GM18867 (cell line): ENCODE measurements around the gene SCYGR4.

Experiments
- ATAC-seq: cut with Tn5 transposase; IDR thresholded peaks from one replicate; pipeline ENCODE4 v1.9.1; 2021; ENCODE audit warnings: mild to moderate bottlenecking, moderate library complexity; ENCODE audit not compliant: unreplicated experiment

The SCYGR4 gene

GRCh38 chr2:227613272-227613660, 4.0 kb upstream of the SCYGR4 start:
- no peak for ATAC-seq

GRCh38 chr2:227614246-227614645, 3.1 kb upstream of the SCYGR4 start:
- no peak for ATAC-seq

DNA sequence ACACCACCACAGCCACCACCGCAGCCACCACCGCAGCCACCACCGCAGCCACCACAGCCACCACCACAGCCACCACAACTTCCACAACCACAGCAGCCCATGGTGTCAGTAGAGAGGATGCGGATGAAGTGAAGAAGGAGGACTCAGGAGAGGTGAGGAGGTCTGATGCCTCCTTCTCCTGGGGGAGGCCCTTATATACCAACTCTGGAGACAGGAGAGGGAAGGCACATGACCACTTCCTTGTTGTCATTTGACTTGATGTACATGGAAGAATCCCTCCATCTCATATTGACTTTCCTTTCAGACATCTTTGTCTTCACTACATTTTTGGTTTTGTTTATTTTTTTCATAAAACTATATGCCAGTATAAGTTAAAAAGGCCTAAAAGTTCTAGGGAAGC, 2.6 kb upstream of the SCYGR4 start, which contains the start of gene SCYGR3:
Gene SCYGR3 (minus strand): TSS at position 101 of the 400 bp plus-strand sequence. CDS start 0 bp downstream, at position 101.
- no peak for ATAC-seq

DNA sequence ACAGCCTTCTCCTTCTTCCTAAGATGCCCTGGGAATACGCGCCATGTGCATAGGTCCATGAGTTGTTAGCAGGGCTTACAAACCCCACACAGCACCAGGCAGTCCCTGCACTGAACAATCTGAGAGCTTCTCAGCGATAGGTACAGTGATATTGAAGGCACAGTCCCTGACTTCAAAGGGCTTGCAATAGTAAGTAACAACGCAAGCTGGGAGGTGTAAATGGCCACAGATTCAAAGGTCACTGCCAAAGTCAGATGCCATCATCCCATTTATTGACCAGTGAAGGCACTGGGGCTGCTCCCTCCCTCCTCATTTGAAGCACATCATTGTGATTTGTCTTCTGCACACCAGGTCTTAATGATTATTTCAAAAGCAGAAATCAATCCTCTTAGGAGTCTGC, 2.1 kb upstream of the SCYGR4 start:
- no peak for ATAC-seq

- no peak for ATAC-seq
Observed at GRCh38 chr2:227615906-227616305, 1.4 kb upstream of the SCYGR4 start.

- ATAC-seq: no peak
Observed at GRCh38 chr2:227616631-227617030, 667 bp upstream of the SCYGR4 start.

- ATAC-seq: no peak
Observed at GRCh38 chr2:227623226-227623625, 5.9 kb downstream of the SCYGR4 start.

DNA sequence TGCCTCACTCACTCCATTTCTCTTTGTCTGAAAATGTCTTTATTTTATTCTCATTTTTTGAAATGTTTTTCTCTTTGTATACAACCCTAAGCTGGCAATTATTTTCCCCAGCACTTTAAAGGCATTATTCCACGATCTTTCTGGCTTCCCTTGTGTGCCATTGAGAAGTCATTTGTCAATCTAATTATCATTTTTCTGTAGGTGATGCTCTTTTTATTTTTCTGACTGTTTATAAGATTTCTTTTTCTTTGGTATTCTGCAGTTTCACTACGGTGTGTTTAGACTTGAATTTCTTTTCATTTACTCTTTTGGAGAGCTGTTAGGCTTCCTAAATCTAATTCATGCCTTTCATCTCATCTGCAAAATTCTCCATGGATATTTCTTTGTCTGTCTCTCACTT, 8.1 kb downstream of the SCYGR4 start:
- ATAC-seq: no peak

- ATAC-seq: no peak
Observed at GRCh38 chr2:227626580-227627151, 9.4 kb downstream of the SCYGR4 start.

GRCh38 chr2:227627769-227628168, 10.5 kb downstream of the SCYGR4 start:
- ATAC-seq: peak; percentile 87

GRCh38 chr2:227629435-227629834, 12.1 kb downstream of the SCYGR4 start:
- ATAC-seq: no peak

DNA sequence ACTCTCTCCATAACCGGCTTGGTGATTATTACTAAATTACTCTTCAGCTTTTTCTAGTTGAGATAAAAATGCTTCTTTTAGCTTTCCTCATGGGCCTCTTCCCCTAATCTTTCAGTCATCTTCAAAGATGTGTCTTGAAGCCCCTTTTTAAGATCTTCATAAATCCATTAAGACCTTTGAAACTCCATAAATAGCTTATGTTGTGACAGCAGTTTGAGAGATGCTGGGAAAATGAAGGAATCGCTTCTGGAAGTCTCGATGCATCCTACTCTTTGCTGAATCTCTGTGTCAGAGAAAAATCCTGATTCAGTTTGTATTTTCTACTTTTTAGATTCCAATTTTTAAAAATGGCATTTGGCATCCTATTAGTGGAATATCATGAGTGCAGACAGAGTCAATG, 13.0 kb downstream of the SCYGR4 start:
- ATAC-seq: no peak

DNA sequence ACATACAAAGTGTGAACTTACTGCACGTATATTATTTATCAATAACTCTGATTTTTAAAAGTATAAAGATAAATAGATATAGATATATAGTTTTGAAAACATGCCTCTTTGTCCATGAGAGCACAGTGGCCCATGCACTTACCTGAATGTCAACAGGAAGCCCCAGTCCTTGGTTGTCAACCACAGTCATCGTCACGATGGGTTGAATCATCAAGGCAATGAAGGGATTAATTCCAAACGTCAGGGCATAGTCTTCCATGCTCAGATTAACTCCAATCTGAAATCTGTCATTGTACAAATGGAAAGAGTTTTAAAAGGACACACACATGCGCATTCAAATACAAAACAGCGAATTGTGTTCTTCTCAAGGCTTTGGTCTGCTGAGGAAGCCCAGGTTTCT, 15.5 kb downstream of the SCYGR4 start:
- ATAC-seq: no peak

- ATAC-seq: no peak
Observed at GRCh38 chr2:227634201-227634600, 16.9 kb downstream of the SCYGR4 start.

DNA sequence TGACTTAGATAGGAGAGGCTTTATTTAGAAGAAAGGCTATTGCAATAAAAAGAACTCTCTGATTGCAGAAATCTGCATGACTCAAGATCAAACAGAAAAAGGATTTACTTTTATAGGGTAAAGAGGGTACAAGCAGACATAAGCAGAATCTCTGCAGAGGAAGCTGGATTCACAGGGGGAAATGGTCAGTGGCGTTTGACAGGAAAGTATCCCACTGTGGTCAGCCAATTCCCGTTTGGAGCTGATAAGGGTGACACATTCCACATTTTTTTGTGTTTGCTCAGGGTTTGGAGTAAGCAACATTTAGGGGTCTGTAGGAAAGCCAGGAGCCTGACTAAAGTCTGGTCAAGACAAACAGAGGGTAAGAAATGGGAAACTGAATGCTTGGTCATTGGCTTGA, 25.4 kb downstream of the SCYGR4 start:
- ATAC-seq: no peak

DNA sequence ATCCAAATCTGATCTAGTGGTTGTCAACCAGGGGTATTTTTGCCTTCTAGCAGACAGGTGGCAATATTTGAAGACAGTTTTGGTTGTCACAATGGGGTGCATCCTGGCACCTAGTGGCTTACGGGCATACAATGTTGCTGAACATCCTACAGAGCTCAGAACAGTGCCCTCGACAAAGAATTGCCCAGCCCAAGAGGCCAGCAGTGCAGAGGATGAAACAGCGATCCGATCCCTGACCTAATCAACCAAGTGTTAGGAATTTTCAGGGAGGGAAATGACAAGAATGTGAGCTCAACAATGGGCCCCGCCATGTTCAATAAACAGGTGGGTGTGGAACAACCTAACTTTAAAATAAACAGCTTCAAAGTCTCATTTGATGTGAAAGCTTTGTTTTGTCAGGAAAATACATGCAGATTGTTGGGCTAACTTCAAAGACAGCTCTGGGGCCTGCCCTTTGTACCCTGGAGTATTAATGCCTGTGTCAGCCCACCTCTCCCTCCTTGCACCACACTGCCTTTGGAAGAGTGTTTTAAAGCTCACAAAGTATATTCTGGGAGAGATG, 26.8 kb downstream of the SCYGR4 start:
- ATAC-seq: no peak

DNA sequence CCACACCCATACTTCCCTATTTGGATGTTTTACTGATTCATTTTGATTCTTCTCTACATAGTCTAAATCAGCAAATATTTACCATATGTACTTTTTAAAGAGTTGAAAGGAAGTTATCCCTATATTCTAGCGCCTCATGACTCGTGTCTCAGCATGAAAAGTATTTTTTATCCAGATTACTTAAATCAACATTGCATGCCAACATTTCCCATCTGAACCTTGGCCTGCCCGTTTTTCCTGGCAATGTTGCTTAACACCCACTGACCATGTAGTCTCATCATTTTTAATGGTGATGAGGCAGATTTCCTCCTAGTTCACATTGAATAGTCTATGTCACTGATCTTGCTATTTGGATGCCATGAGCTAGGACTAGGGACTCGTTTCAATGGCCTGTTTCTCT, 36.1 kb downstream of the SCYGR4 start:
- ATAC-seq: no peak

DNA sequence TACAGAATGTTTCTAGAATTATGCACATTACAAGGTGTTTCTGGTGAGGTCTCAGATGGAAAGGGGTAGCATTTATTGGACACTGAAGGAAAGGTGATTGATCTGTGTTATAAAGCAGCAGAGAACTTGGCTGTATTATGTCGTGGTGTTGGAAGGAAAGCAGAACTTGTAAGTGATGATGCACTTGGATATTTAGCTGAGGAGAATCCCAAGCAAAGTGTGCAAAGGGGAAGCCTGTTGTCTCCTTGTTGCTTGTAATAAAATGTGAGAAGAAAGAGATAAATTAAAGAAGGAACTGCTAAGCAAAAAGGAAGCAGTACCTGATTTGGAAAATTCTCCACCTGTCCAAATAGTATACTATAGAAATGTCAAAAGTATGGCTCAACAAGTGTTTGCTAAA, 37.1 kb downstream of the SCYGR4 start:
- ATAC-seq: no peak

DNA sequence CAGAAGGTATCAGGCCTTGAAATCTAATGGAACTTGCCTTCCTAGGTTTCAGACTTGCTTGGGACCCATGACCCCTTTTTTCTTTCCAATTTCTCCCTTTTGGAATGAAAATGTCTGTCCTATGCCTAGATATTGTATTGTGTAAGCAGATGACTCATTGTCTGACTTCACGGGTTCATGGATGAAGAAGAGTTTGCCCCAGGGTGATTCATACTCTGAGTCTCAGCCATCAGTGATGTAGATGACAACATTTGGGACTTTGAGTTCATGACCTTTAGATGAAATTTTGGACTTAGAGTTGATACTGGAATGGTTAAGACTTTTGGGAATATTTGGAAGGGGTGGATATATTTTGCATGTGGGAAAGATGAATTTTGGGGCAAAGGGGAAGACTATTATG, 38.2 kb downstream of the SCYGR4 start:
- no peak for ATAC-seq

DNA sequence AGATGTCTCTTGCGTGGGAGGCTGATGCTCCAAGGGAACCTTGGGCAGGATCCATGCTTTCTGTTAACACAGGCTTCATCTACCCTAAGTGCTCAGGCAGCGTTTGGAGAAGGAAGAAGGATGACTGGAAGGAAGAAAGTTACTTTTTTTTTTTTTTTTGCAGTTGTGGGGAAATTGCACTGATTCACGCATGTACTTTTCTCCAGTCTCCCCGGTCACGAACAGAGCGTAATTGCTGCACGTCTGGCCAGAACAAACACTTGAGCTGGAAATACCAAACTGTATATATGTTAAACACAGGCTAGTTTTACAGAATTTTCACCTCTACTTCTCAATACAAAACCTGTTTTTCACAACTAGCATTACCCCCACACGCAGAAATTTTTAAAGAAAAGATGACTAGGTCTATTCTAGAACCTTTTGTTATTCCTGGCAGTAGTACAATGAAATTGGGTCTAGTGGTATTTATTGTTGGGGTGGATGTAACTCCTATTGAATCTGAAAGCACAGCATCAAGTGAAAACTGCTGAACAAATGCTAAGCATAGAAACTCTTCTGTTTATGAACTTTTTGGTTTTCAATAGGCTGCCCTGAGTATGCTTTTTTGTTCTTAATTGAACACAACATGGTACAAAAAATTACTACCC, 40.0 kb downstream of the SCYGR4 start:
- ATAC-seq: no peak

DNA sequence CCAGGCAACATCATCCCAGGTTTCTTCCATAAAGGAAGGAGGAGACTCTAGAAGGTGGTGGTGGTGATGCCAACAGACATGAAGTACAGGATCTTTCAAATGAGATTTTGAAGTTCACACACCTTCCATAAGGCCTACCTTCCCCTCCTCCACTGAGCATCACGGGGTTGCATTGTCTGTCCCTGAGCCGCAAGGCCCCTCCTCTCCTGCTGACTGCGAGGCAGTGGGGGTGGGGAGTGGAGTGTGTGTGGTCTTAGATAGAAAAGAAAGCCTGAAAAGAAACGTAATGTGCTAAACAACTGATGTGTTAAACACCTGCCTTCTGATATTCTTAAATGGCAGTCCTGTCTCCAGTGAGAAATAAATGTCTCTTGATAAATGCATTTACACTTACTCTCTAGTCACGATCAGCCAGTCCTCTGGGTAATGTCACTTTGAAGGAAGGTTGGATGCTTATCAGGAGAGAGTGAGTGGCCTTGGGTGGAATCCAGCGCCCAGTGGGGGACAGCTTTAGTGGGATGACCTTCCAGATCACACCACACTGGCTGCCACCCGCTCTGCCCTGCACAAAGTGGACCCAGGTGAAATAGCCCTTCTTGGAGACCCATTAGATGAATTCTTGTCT, 43.8 kb downstream of the SCYGR4 start:
- no peak for ATAC-seq

GRCh38 chr2:227661827-227662226, 44.5 kb downstream of the SCYGR4 start:
- ATAC-seq: no peak
